Natural killer cell (primary cell): ENCODE data around the gene ZNF236. TPM values are rescaled to one million over a fixed set of nuclear protein-coding genes. Genes with fewer than 3 reads are reported as not detected.

ENCODE experiments used
- ATAC-seq, 3 donors: fragments of 150-1000 bp in 2 of 3; fragments of 200-7000 bp in 1 of 3; cut with Tn5 transposase; 1 replicate in 1 of 3; 2 replicates in 2 of 3; pipeline ENCODE4 v1.10.0; 2021; ENCODE audit warnings: mild to moderate bottlenecking in 2 of 3, moderate library complexity in 2 of 3
- DNase-seq, 2 donors: peaks; one replicate each; pipeline versions ENCODE4 v3.0.0 to v3.0.0-alpha.2; 2013 to 2021; ENCODE audit warnings: mixed read lengths in 1 of 2
- H3K27ac ChIP-seq: one replicate; pipeline ENCODE4 v1.5.1; 2013; ENCODE audit warnings: mild to moderate bottlenecking, low read length
- H3K27me3 ChIP-seq: one replicate; pipeline ENCODE4 v1.6.1; 2013; ENCODE audit warnings: low read length; ENCODE audit not compliant: control insufficient read depth, insufficient read depth
- H3K36me3 ChIP-seq: one replicate; pipeline ENCODE4 v1.6.1; 2013; ENCODE audit warnings: low read length; ENCODE audit not compliant: control insufficient read depth, insufficient read depth
- H3K4me1 ChIP-seq: one replicate; pipeline ENCODE4 v1.6.1; 2013; ENCODE audit warnings: low read length; ENCODE audit not compliant: control insufficient read depth, insufficient read depth
- H3K4me3 ChIP-seq: one replicate; pipeline ENCODE4 v1.5.1; 2013; ENCODE audit warnings: low read length
- H3K9me3 ChIP-seq: one replicate; pipeline ENCODE4 v1.6.1; 2013; ENCODE audit warnings: low read length; ENCODE audit not compliant: control insufficient read depth, insufficient read depth
- H3K27ac Mint-ChIP-seq, 2 donors: one replicate each; pipeline ENCODE4 v1.8.0; 2022; ENCODE audit warnings: mild to moderate bottlenecking in 2 of 2, mixed read lengths in 2 of 2, moderate library complexity in 1 of 2
- H3K27me3 Mint-ChIP-seq, 2 donors: one replicate each; pipeline ENCODE4 v1.8.0; 2022; ENCODE audit warnings: low read depth in 2 of 2, mixed read lengths in 2 of 2
- H3K36me3 Mint-ChIP-seq: one replicate; pipeline ENCODE4 v1.8.0; 2022; ENCODE audit warnings: mixed read lengths
- H3K4me1 Mint-ChIP-seq, 2 donors: one replicate each; pipeline ENCODE4 v1.8.0; 2022; ENCODE audit warnings: mixed read lengths in 2 of 2
- H3K4me3 Mint-ChIP-seq: one replicate; pipeline ENCODE4 v1.8.0; 2022; ENCODE audit warnings: mild to moderate bottlenecking, moderate library complexity, mixed read lengths
- H3K9me3 Mint-ChIP-seq, 2 donors: one replicate each; pipeline ENCODE4 v1.8.0; 2022; ENCODE audit warnings: mixed read lengths in 2 of 2
- WGBS: methylation state at CpG from one replicate; pipeline ENCODE4 v1.1.7; 2013; ENCODE audit warnings: missing lambda C conversion rate; ENCODE audit not compliant: insufficient coverage; 5-methylcytosine and 5-hydroxymethylcytosine counted together
- intact Hi-C: fragments of 100-400 bp; cut with micrococcal nuclease; formaldehyde crosslinking; loops from one replicate; pipeline ENCODE4 v1.14.2; 2022
- total RNA-seq, 4 donors: library from RNA; stranded (reverse); fragments of 120-200 nt in 1 of 4; gene quantifications; one replicate each; pipeline versions ENCODE4 v1.2.3 to v1.2.4, GENCODE V29; 2013 to 2022
- TF ChIP-seq, protein P1 (sequence below): fragments of 200-600 bp; IDR thresholded peaks from one replicate; pipeline ENCODE4 v1.8.0; 2022; ENCODE audit warnings: antibody characterized with exemption

Gene ZNF236
- total RNA-seq, 3 donors from 2014 or later (not counting 1 experiment from before 2014, with no cell fraction given): 35.1 to 42.2 (median 39.7) TPM

DNA sequence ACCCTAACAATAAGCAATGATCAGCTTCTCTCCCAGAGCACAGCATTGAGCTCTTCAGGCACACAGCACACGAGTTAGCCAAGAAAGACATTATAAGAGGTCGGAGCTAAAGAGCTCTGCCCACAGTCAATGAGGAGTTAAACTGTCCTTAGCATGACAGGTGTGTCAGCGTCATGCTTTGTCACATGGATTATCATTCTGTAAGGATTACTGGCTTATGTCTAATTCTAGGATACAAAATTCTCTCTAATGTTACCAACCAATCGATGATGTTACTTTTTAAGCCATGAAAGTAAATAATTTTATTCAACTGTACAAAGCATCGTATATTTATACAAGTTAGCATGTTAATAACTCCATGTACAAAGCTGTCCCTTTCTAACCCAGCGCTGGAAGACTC lies 108.8 kb downstream of the ZNF236 start:
- Mint-ChIP-seq H3K36me3 (peaks cover 11% of the 10 kb centered on the region), H3K4me3 (no peak overlapping the region), H3K4me1 (peaks cover 0 to 7% of the 10 kb centered on the region in 2 donors), H3K27ac (no peak overlapping the region), H3K9me3 (no peaks in the 10 kb centered on the region), H3K27me3 (no peaks in the 10 kb centered on the region)
- WGBS: 97% methylated on average over 6 of the region's 6 CpGs
- intact Hi-C loops: no loop called here
- TF ChIP-seq, protein P1, sequence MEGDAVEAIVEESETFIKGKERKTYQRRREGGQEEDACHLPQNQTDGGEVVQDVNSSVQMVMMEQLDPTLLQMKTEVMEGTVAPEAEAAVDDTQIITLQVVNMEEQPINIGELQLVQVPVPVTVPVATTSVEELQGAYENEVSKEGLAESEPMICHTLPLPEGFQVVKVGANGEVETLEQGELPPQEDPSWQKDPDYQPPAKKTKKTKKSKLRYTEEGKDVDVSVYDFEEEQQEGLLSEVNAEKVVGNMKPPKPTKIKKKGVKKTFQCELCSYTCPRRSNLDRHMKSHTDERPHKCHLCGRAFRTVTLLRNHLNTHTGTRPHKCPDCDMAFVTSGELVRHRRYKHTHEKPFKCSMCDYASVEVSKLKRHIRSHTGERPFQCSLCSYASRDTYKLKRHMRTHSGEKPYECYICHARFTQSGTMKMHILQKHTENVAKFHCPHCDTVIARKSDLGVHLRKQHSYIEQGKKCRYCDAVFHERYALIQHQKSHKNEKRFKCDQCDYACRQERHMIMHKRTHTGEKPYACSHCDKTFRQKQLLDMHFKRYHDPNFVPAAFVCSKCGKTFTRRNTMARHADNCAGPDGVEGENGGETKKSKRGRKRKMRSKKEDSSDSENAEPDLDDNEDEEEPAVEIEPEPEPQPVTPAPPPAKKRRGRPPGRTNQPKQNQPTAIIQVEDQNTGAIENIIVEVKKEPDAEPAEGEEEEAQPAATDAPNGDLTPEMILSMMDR: no peak
- no peak overlapping the region for H3K27ac ChIP-seq
- H3K27me3 ChIP-seq: no peaks in the 10 kb centered on the region
- ATAC-seq (no peak), DNase-seq (no peak)
- H3K36me3 ChIP-seq: peaks cover 59% of the 10 kb centered on the region
- no peaks in the 10 kb centered on the region for H3K9me3 ChIP-seq
- H3K4me3 ChIP-seq: no peak overlapping the region
- no peaks in the 10 kb centered on the region for H3K4me1 ChIP-seq

DNA sequence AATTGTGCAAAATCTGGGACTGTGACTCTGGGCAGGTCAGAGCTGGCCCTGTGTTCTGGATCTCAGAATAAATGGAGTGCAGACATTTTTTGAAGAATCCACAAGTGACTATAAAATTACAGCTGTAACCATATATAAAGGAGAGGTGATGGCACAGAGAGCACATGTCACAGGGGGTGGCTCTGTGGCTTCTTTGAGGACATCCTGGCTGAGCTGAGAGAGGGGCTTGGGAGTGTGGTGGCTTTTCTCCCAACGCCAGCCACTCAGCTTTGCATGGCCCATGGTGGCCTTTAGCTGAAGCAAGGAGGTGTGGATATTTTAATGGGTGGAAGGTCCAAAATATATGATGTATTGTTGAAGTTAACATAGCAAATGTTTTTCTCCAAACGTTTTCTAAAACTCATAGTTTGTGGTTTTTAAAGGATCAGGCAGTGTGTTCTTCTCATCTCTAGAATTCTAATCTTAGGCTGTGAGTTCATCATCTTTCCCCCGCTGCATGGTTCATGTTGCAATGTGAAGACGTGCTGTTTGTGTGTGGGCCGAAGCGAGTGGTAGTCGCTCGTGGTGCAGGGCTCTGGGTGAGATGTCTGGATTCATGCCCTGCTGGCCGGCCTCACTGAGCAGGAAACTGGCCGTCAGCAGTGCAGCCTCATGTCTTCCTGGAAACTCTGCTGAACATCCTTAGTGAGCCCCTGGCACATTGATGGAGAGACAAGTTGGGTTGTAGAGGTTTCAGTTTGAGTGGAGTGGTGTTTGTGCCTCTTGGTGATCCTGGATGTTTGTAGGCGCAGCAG lies 109.9 kb downstream of the ZNF236 start:
- H3K4me3 Mint-ChIP-seq: no peak overlapping the region
- Histone ChIP-seq H3K4me1 (no peaks in the 10 kb centered on the region), H3K4me3 (no peak overlapping the region), H3K36me3 (peaks cover 64% of the 10 kb centered on the region), H3K27me3 (no peaks in the 10 kb centered on the region), H3K9me3 (no peaks in the 10 kb centered on the region), H3K27ac (no peak overlapping the region)
- WGBS: 87% methylated on average over 11 of the region's 11 CpGs
- peaks cover 11% of the 10 kb centered on the region for H3K36me3 Mint-ChIP-seq
- H3K4me1 Mint-ChIP-seq: peaks cover 0 to 4% of the 10 kb centered on the region in 2 donors
- no peaks in the 10 kb centered on the region for H3K27me3 Mint-ChIP-seq
- no peaks in the 10 kb centered on the region for H3K9me3 Mint-ChIP-seq
- TF ChIP-seq, protein P1: no peak
- intact Hi-C loops: no loop called here
- H3K27ac Mint-ChIP-seq: no peak overlapping the region
- DNase-seq: no peak
- ATAC-seq: no peak

DNA sequence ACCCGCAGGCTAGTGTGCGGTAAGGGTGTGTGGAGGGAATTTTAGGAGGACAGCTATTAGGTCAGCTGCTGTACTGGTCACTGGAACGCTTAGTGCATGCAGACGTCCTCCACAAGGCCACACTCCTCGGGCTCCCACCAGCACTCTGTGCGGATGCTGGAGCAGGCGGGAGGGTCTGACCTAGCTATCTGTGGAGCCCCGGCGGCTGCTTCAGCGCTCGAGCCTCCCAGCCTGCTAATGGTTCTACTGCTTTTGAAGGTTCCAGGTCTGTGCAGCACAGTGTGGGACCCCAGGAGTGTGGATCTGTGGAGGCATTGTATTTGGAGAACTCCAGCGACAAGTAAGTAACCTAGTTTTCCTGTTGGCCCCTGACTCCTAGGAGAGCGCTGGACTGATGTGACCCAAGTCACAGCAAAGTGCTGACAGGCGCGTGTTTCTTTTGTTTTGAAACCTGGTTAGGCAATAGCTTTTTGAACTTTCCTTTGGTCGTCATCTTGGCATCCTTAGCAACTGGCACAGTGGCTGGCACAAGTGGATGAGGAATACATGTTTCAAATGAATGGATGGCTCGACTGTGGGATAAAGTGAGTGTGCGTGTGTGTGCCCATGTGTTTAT lies 113.5 kb downstream of the ZNF236 start:
- Histone ChIP-seq H3K4me3 (no peak overlapping the region), H3K36me3 (peaks cover 47% of the 10 kb centered on the region), H3K9me3 (no peaks in the 10 kb centered on the region), H3K4me1 (no peaks in the 10 kb centered on the region), H3K27me3 (no peaks in the 10 kb centered on the region), H3K27ac (no peak overlapping the region)
- no peaks in the 10 kb centered on the region for H3K27me3 Mint-ChIP-seq
- no peak for DNase-seq
- ATAC-seq: no peak
- TF ChIP-seq, protein P1: no peak
- intact Hi-C loops: no loop called here
- H3K4me3 Mint-ChIP-seq: no peak overlapping the region
- no peaks in the 10 kb centered on the region for H3K9me3 Mint-ChIP-seq
- H3K36me3 Mint-ChIP-seq: no peaks in the 10 kb centered on the region
- WGBS: 99% methylated on average over 18 of the region's 18 CpGs
- no peak overlapping the region for H3K27ac Mint-ChIP-seq
- H3K4me1 Mint-ChIP-seq: no peaks in the 10 kb centered on the region
